HG02759 (cell line): ENCODE measurements around the gene ACVR2B.
A peak's percentile ranks its signal among the peaks of the same experiment; 100 is the strongest.
"Not testable (repeated sequence)": the region's sequence is repeated elsewhere in the genome, so short reads cannot be mapped to it uniquely, and the experiment has no call there.

Experiments used
- ATAC-seq: cut with Tn5 transposase; IDR thresholded peaks from one replicate; pipeline ENCODE4 v1.9.1; 2021; ENCODE audit warnings: mild to moderate bottlenecking, moderate library complexity; ENCODE audit not compliant: unreplicated experiment

Gene ACVR2B

DNA sequence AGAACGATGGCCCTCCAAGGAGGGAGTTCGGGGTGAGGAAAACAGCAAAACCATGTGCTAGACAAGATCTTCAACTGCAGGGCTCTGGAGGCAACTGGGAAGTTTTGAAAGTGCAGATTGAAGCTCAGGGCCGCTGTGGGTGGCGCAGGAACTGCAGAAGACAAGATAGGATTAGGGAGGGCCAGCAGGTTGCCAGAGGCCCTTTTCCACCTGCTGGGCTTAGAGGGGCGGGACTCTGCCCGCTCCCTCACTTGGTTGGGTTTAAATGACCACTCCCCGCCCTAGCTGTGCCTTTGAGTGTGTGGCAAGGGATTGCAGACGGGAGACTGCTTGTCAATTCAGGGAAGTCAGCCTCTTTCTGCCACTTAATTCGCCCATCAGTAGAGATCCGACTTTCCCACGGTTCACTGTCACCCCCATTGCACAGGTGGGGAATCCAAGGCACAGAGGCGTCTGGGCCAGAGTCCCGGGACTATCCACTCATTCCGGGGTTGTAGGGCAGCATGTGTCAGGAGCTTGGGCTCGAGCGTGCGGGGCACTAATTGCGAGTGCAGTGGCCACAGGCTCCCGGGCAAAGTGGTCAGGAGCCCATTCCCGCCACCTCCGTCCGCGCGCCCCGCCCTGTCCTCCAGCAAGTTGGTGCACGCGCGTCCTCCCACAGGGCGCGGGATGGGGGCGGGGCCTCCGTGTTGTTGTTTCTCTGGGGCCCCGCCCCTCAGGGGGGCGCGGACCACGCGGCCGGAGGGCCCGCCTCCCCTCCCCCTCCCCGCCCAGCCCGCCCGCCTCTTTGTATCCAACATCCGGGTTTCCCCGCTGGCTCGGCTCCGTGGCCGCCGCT lies at the start of gene ACVR2B:
Gene ACVR2B, plus strand, starts transcription at position 816 of the 838 bp plus-strand sequence. CDS start 433 bp downstream, outside the sequence.
- ATAC-seq: peak; percentile 65

DNA sequence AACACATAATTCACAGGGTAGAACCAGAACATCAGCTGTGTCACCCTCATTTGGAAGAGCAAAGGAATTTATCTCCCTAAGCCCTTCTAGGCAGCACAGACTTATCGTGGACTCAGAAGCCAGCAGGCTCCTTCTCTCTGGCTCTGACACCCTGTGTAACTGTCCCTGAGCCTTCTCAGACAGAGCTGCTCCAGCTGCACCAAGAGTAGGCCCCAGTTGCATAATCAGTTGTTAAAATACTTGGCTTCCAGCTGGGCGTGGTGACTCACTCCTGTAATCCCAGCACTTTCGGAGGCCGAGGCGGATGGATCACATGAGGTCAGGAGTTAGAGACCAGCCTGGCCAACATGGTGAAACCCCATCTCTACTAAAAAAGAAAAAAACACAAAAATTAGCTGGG lies 49.4 kb upstream of the ACVR2B start:
- ATAC-seq: no peak

DNA sequence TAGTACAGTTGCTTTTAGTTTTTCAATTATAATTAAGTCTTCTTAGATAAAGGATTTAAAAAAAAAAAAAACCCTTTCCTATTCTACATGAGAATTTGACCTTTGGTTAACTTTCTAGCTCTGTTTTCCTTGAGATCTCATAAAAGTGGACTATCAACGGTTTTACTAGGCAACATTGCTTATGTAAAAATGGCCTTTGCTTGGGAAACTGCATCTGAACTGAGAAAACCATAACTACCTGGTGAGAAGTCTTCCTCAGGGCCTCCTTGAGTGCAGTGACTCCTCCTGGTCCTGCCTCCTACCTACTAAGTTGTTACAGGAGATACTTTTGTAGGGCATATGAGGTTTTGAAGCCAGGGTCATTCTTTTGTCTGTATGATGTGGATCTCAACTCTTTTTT lies 42.1 kb upstream of the ACVR2B start:
- no peak for ATAC-seq

DNA sequence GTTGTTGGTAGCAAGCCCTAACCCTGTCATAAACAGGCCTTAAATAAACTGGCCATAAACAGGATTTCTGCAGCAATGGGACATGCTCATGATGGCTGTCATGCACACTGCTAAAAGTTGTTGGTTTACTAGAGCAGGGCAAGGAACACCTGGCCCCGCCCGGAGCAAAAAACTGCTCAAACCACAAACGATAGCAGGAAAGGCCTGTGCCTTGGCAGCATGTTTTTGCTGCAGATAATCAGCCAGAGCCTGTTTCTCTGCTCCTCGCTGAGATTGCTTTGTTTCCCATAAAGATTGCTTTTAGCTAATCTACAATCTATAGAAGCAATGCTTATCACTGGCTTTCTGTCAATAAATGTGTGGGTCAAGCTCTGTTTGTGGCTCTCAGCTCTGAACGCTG lies 32.9 kb upstream of the ACVR2B start:
- ATAC-seq: not testable (repeated sequence)

DNA sequence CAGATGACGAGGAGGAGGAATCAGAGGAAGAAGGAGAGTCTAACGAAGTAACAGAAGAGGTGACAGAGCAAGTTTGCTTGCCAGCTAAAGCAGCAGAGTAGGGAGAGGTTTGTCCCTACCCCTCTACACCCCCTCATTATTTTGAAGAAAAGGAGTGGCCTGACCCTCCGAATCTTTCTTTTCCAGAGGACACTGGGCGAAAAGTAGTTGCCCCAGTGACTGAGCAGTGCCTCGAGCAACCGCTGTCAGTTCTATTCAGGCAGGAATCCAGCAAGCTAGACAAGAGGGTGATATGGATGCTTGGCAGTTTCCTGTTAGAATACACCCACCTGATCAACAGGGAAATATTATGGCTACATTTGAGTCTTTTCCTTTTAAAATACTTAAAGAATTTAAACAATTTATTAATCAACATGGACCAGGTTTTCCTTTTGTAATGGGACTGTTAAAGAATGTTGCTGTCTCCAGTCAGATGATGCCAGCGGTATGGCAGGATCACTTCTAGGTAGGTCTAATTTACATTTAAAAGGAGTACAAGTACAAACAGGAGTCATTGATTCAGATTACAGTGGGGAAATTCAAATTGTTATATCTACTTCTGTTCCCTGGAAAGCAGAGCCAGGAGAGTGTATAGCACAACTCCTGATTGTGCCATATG lies 31.9 kb upstream of the ACVR2B start:
- ATAC-seq: no peak

DNA sequence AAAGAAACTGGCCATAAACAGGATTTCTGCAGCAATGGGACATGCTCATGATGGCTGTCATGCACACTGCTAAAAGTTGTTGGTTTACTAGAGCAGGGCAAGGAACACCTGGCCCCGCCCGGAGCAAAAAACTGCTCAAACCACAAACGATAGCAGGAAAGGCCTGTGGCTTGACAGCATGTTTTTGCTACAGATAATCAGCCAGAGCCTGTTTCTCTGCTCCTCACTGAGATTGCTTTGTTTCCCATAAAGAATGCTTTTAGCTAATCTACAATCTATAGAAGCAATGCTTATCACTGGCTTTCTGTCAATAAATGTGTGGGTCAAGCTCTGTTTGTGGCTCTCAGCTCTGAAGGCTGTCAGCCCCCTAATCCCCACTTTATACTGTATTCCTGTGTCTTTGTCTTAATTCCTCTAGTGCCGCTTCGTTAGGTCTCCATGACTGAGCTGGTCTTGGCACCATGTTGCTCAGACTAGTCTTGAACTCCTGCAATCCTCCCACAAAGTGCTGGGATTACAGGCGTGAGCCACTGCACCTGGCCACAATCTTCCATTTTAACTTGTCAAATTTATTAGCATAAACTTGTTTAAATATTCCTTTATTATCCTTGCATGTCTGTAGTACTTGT lies 26.8 kb upstream of the ACVR2B start:
- not testable (repeated sequence) for ATAC-seq

DNA sequence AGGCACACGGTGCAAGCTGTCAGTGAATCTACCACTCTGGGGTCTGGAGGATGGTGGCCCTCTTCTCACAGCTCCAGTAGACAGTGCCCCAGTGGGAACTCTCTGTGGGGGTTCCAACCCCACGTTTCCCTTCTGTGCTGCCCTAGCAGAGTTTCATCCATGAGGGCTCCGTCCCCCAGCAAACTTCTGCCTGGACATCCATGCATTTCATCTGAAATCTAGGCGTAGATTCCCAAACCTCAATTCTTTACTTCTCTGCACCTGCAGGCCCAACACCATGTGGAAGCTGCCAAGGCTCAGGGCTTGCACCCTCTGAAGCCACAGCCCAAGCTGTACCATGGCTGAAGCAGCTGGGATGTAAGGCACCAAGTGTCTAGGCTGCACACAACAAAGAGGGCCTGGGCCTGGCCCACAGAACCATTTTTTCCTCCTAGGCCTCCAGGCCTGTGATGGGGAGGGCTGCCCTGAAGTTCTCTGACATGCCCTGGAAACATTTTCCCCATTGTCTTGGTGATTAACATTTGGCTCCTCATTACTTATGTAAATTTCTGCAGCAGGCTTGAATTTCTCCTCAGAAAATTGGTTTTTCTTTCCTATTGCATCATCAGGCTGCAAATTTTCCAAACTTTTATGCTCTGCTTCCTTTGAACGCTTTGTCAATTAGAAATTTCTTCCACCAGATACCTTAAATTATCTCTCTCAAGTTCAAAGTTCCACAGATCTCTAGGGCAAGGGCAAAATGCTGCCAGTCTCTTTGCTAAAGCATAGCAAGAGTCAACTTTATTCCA lies 20.6 kb upstream of the ACVR2B start:
- ATAC-seq: not testable (repeated sequence)

DNA sequence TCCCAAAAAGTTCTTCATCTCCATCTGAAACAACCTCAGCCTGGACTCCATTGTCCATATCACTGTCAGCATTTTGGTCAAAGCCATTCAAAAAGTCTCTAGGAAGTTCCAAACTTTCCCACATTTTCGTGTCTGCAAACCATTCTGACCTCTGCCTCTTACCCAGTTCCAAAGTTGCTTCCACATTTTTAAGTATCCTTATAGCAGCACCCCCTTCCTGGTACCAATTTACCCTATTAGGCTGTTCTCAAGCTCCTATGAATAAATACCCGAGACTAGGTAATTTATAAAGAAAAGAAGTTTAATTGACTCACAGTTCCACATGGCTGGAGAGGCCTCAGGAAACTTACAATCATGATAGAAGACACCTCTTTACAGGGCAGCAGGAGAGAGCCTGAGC lies 20.0 kb upstream of the ACVR2B start:
- ATAC-seq: not testable (repeated sequence)

DNA sequence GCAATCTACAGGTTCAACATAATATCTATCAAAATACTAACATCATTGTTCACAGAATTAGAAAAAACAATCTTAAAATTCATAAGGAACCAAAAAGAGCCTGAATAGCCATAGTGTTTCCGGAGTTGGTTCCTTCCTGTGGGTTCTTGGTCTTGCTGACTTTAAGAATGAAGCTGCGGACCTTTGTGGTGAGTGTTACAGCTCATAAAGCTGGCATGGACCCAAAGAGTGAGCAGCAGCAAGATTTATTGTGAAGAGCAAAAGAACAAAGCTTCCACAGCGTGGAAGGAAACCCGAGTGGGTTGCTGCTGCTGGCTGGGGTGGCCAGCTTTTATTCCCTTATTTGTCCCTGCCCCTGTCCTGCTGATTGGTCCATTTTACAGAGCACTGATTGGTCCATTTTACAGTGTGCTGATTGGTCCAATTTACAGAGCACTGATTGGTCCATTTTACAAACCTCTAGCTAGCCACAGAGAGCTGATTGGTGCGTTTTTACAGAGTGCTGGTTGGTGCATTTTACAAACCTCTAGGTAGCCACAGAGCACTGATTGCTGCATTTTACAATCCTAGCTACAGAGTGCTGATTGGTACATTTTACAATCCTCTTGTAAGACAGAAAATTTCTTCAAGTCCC lies 15.1 kb upstream of the ACVR2B start:
- ATAC-seq: not testable (repeated sequence)

DNA sequence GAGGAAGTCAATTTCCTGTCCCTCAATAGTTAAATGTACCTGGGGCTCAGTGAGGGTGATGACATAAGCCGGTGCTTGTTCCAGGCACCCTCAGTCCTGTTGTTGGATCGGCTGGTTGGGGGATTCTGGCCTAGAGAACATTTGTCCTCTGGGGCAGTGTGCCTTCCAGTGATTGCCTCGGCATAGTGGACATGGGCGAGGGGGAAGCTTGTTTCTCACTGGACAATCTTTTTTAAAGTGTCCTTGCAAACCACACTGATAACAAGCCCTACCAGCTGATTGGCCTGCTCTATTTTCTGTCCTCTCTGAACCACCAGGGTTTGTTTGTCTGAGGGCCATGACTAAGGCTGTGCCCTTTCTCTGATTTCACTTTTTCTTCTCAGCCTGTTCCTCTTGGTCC lies 10.5 kb upstream of the ACVR2B start:
- ATAC-seq: not testable (repeated sequence)

DNA sequence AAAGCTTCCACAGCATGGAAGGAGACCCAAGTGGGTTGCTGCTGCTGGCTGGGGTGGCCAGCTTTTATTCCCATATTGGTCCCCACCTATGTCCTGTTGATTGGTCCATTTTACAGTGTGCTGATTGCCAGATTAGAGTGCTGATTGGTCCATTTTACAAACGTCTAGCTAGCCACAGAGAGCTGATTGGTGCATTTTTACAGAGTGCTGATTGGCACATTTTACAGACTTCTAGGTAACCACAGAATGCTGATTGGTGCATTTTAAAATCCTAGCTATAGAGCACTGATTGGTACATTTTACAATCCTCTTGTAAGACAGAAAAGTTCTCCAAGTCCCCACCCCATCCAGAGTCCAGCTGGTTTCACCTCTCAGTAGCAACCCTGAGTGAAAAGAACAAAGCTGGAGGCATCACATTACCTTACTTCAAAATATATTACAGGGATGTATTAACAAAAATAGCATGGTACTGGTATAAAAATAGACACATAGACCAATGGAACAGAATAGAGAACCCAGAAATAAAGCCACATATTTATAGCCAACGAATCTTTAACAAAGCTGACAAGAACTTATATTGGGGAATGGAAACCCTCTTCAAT lies 7.5 kb upstream of the ACVR2B start:
- ATAC-seq: no peak

DNA sequence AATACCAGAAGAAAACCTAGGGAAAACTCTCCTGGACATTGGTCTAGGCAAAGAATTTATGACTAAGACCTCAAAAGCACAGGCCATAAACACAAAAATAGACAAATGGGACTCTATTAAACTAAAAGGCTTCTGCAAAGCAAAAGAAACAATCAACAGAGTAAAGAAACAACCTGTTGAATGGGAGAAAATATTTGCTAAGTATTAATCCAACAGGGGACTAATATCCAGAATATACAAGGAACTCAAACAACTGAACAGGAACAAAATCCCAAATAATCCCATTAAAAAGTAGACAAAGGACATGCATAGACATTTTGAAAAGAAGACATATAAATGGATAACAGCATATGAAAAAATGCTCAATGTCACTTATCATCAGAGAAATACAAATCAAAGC lies 6.9 kb upstream of the ACVR2B start:
- no peak for ATAC-seq

DNA sequence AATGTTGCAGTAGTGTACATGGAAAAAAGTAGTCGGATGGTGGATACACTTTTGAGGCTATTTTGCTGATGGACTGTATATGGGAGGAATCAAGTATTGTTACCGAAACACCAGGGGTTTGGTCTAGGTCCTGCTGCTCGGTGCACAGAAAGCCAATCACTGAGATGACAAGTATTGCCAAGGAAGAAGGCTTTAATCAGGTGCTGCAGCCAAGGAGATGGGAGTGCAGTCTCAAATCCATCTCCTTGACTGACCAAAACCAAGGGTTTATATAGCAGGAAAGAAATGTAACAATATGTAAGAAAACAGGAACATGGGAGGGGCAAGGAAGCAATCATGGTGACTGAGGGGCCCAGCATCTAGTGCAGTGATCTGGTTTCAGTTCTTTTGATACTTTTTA lies 2.8 kb upstream of the ACVR2B start:
- ATAC-seq: no peak

DNA sequence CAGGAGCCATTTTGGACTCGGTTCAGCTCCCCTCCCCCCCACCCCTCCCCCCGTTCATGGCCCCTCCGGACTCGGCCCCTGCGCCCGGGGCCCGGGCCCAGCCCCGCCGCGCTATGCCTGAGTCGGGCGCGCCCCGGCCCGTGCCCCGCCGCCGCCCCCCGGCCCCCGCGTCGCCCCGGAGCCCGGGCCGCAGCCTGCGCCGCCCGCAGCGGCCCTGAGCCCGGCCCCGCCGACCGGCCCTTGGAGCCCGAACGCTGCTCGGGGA lies 155 bp downstream of the ACVR2B start:
- peak; percentile 23 for ATAC-seq

DNA sequence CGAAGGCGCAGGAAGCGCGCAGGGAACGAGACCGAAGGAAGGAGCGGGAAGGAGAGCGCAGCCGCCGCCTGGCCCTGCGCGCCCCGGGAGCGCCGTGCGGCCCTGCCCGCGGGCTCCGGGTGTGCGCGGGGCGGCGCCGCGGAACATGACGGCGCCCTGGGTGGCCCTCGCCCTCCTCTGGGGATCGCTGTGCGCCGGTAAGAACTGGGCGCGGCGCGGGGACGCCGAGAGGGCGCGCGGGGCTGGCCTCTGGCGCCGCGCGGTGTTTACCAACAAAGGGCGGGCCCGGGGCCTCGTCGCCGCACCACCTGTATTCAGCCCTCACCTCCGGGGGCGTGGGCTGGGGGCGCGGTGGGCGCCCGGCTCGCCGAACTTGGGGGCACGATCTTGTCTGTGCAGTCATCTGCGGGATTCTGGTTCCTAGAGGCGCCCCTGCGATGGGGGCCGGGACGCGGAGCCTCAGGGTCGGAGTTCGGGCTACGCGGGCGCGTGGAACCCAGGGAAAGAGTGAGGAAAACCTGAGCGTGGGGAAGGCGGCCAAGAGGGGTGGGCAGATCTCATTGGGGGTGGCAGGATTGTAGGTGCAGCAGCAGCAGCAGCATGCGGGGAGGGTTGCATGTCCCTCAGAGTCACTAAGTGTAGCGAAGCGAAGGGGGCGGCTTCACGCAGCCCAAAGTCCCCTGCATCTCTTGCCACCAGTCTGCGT lies 641 bp downstream of the ACVR2B start:
- peak; percentile 45 for ATAC-seq

DNA sequence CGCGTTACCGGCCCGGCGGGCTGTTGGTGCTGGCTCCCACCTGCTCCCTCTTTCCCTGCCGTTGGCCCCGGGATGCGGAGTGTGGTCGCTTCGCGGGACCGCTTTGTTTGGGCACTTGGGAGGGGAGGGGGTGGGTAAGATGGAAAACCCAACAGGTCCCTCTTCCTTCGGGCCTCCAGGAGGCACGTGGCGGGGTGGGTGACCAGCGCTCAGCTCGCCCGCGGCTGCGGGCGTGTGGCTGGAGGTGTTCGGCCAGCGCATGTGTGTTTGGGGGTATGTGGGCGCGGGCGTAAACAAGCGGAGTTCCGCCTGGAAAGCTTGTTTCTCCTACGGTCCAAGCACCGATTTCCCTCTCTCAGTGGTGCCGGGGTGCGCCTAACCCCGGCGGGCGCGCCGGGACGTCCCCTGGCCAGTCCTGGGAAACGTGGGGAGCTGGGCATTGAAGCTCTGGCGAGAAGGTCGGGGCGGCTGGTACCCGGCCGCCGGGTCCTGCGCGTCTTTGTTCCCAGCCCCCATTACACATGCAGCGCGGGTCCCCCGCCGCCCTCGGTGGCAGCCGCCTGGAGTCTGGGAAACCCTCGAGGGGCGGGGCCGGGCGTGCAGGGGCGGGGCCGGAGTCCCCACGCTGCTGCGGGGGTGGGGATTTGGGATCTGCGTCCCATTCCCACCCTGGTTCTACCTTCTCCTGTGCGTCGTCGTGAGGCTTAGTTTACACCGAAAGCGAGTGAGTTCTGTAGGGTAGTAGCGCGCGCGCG lies 1.4 kb downstream of the ACVR2B start:
- peak; percentile 37 for ATAC-seq

DNA sequence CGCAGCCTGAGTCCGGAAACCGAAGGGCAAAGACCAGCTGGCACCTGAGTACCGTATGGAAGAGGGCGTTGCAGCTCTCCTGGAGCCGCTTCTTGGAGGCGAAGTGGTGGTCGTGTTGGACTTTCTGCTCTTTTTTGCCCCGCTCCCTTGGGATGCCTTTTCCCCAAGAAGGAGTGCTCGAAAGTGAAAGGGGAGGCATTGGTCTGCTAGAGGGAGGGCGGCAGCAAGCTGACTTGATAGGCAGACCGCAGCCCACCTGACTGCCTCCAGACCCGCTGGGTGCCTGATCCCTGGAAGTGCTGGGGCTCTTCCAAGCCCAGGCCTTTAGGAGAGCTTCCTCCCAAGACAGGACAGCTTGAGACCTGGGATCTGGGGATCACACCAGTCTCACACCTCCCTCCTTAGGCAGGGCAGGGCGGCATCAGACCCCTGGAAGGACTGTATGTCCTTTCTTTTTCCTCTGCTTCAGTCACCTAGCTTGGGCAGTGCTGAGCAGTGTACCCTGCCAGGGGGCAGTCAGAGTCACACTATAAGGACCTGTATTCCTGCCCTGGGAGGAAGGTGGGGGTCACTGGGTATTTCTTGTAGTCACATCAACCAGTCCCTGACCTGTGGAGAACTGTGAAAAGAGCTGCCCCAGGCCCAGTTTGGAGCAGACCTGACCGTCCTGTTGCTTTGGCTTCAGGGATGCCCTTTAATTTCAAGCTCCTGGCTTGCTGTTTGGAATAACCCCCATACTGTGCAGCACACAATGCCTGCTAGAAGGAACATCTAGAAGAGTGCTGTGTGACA lies 2.1 kb downstream of the ACVR2B start:
- peak; percentile 13 for ATAC-seq
